IgD-negative memory B cell (primary cell): ENCODE results near the gene SREK1. TPM values are rescaled to one million over a fixed set of nuclear protein-coding genes. Genes with fewer than 3 reads are reported as not detected.

Experiments
- H3K27ac Mint-ChIP-seq, 3 donors: one replicate each; pipeline ENCODE4 v1.8.0; 2020 to 2022; ENCODE audit warnings: mild to moderate bottlenecking in 3 of 3, mixed read lengths in 3 of 3, moderate library complexity in 1 of 3
- H3K27me3 Mint-ChIP-seq: one replicate; pipeline ENCODE4 v1.8.0; 2021; ENCODE audit warnings: mixed read lengths
- H3K36me3 Mint-ChIP-seq: one replicate; pipeline ENCODE4 v1.8.0; 2020; ENCODE audit warnings: mild to moderate bottlenecking, mixed read lengths
- H3K4me1 Mint-ChIP-seq, 3 donors: one replicate each; pipeline ENCODE4 v1.8.0; 2020 to 2022; ENCODE audit warnings: mixed read lengths in 3 of 3, mild to moderate bottlenecking in 1 of 3
- H3K4me3 Mint-ChIP-seq, 4 donors: one replicate each; pipeline ENCODE4 v1.8.0; 2020 to 2022; ENCODE audit warnings: mild to moderate bottlenecking in 4 of 4, mixed read lengths in 4 of 4, moderate library complexity in 3 of 4
- H3K9me3 Mint-ChIP-seq, 3 donors: one replicate each; pipeline ENCODE4 v1.8.0; 2020 to 2021; ENCODE audit warnings: mixed read lengths in 3 of 3, mild to moderate bottlenecking in 1 of 3
- polyA plus RNA-seq: library from polyadenylated mRNA; unstranded; fragments of 300-500 nt; fragmentation: Illumina TruSeq; gene quantifications from one replicate; pipeline ENCODE4 v1.2.3, GENCODE V29; 2021

Gene SREK1
- polyA plus RNA-seq, 1 donor from 2014 or later, result 25.9 TPM

DNA sequence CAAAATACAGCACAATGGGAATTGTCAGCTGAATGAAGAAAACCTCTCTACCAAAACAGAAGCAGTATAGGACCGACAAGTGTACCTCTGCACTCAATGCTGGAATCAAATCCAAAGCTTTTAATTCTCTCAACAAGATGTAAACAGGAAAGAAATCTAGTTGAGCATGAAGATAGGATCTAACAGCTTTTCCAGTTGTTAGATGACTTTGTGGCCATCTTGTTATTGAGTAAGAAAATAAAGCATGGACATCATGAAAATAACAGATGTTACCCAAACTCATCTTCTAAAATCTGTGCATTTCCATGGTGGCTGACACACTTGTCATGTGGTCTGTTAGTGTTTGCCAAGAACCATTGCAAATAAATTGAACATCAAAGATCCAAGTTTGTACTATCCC lies 34.7 kb downstream of the SREK1 start:
- Mint-ChIP-seq H3K9me3 (no peaks in the 10 kb centered on the region), H3K4me1 (no peaks in the 10 kb centered on the region), H3K4me3 (no peak overlapping the region), H3K36me3 (peaks cover 11% of the 10 kb centered on the region), H3K27me3 (no peaks in the 10 kb centered on the region), H3K27ac (peak overlapping the region in 1 of 3 donors; percentile 32)

DNA sequence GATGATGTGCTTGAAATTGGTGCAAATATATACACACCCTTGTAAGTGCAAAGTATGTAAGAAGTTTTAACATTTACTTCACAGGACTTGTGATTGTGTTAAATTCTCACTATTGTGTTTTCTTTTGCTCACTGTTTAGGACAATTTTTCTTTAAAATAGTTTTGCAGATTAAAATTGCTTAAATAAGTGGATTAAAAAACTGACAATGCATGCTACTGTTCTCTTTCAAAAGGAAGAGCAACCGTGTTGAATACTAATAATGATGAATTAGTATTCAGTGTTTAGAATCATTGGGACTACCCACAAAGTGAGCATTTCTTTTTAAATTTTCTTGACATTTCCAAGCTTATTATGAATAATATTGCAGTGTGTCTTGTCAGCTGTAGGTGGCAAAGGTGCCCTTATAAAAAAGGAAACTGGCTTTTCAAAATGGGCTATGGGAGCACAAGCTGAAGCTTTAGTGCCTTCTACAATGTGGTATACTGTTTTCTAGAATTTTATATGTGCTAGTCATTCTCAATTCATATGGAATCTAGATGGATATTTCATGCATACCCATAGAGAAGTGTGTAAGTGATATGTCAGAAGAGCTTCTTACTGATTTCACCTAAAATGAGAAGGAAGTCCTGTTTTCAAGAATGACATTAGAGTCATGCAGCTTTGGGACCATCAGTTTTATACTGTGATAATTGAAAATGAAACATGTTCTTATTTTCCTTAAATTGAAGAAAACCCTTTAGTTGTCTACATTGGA lies 35.4 kb downstream of the SREK1 start:
- H3K4me1 Mint-ChIP-seq, result no peaks in the 10 kb centered on the region

GRCh38 chr5:66180282-66181155 lies 36.4 kb downstream of the SREK1 start:
- no peaks in the 10 kb centered on the region for H3K9me3 Mint-ChIP-seq
- no peak overlapping the region for H3K27ac Mint-ChIP-seq
- H3K4me1 Mint-ChIP-seq, result no peaks in the 10 kb centered on the region
- no peaks in the 10 kb centered on the region for H3K27me3 Mint-ChIP-seq
- peaks cover 12% of the 10 kb centered on the region for H3K36me3 Mint-ChIP-seq
- no peak overlapping the region for H3K4me3 Mint-ChIP-seq

More for the DNA sequence above, 35.4 kb downstream of the SREK1 start:
- H3K9me3 Mint-ChIP-seq, result no peaks in the 10 kb centered on the region
- H3K36me3 Mint-ChIP-seq, result peaks cover 11% of the 10 kb centered on the region
- no peak overlapping the region for H3K27ac Mint-ChIP-seq
- H3K4me3 Mint-ChIP-seq, result no peak overlapping the region
- H3K27me3 Mint-ChIP-seq, result no peaks in the 10 kb centered on the region

- H3K27ac Mint-ChIP-seq, result no peak overlapping the region
- no peaks in the 10 kb centered on the region for H3K27me3 Mint-ChIP-seq
- no peaks in the 10 kb centered on the region for H3K9me3 Mint-ChIP-seq
- peaks cover 9% of the 10 kb centered on the region for H3K36me3 Mint-ChIP-seq
- H3K4me1 Mint-ChIP-seq, result no peaks in the 10 kb centered on the region
- no peak overlapping the region for H3K4me3 Mint-ChIP-seq
Observed at GRCh38 chr5:66186108-66186507, 42.0 kb downstream of the SREK1 start.

- Mint-ChIP-seq H3K36me3 (peaks cover 9% of the 10 kb centered on the region), H3K9me3 (peaks cover 0 to 1% (median 0%) of the 10 kb centered on the region in 3 donors), H3K27me3 (no peaks in the 10 kb centered on the region), H3K4me3 (no peak overlapping the region), H3K4me1 (no peaks in the 10 kb centered on the region), H3K27ac (no peak overlapping the region)
Observed at GRCh38 chr5:66193419-66193818, 49.3 kb downstream of the SREK1 start.

- Mint-ChIP-seq H3K4me3 (no peak overlapping the region), H3K36me3 (peaks cover 6% of the 10 kb centered on the region), H3K27me3 (no peaks in the 10 kb centered on the region), H3K27ac (no peak overlapping the region), H3K4me1 (no peaks in the 10 kb centered on the region), H3K9me3 (peaks cover 0 to 1% (median 1%) of the 10 kb centered on the region in 3 donors)
Observed at GRCh38 chr5:66197764-66198405, 53.8 kb downstream of the SREK1 start.

GRCh38 chr5:66198837-66199236 lies 54.7 kb downstream of the SREK1 start:
- Mint-ChIP-seq H3K27me3 (no peaks in the 10 kb centered on the region), H3K9me3 (peaks cover 0 to 1% (median 1%) of the 10 kb centered on the region in 3 donors), H3K36me3 (peaks cover 6% of the 10 kb centered on the region), H3K4me1 (no peaks in the 10 kb centered on the region), H3K27ac (no peak overlapping the region), H3K4me3 (no peak overlapping the region)

GRCh38 chr5:66203531-66203930 lies 59.4 kb downstream of the SREK1 start:
- H3K4me3 Mint-ChIP-seq, result no peak overlapping the region
- no peaks in the 10 kb centered on the region for H3K27me3 Mint-ChIP-seq
- no peak overlapping the region for H3K27ac Mint-ChIP-seq
- peaks cover 1% of the 10 kb centered on the region for H3K36me3 Mint-ChIP-seq
- H3K4me1 Mint-ChIP-seq, result no peaks in the 10 kb centered on the region
- H3K9me3 Mint-ChIP-seq, result peaks cover 0 to 2% (median 1%) of the 10 kb centered on the region in 3 donors

DNA sequence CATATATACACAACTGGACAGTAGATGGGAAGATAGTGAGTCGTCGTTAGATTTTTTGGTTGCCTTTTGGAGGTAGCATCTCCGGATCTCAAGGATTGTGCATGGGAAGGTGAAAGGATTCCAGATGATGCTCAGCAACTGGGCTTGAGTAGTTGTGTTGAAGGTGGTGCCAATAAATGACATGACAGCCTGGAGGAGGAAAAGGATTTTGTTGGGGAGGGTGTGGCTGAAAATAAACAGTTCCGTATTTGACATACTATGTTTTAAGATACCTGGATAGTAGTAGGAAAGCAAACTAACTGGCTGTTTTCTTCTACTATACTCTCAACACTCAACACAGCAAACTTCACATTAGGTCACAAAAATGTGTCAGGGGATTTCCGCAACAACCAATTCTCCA lies 62.4 kb downstream of the SREK1 start:
- Mint-ChIP-seq H3K4me3 (peak overlapping the region in 1 of 4 donors; percentile 12), H3K27ac (no peak overlapping the region), H3K4me1 (no peaks in the 10 kb centered on the region), H3K9me3 (peaks cover 0 to 2% (median under 1%) of the 10 kb centered on the region in 3 donors), H3K27me3 (no peaks in the 10 kb centered on the region), H3K36me3 (no peaks in the 10 kb centered on the region)

- Mint-ChIP-seq H3K27me3 (no peaks in the 10 kb centered on the region), H3K36me3 (no peaks in the 10 kb centered on the region), H3K4me1 (no peaks in the 10 kb centered on the region), H3K4me3 (no peak overlapping the region), H3K9me3 (peaks cover 0 to 2% (median 0%) of the 10 kb centered on the region in 3 donors), H3K27ac (no peak overlapping the region)
Observed at GRCh38 chr5:66207800-66208561, 63.9 kb downstream of the SREK1 start.

GRCh38 chr5:66209350-66209749 lies 65.2 kb downstream of the SREK1 start:
- Mint-ChIP-seq H3K4me1 (no peaks in the 10 kb centered on the region), H3K27ac (peak overlapping the region in 1 of 3 donors; percentile 65), H3K4me3 (no peak overlapping the region), H3K36me3 (no peaks in the 10 kb centered on the region), H3K9me3 (peaks cover 0 to 2% (median 0%) of the 10 kb centered on the region in 3 donors), H3K27me3 (no peaks in the 10 kb centered on the region)

- H3K9me3 Mint-ChIP-seq, result peaks cover 0 to 2% (median 0%) of the 10 kb centered on the region in 3 donors
- no peak overlapping the region for H3K4me3 Mint-ChIP-seq
- no peaks in the 10 kb centered on the region for H3K27me3 Mint-ChIP-seq
- H3K36me3 Mint-ChIP-seq, result no peaks in the 10 kb centered on the region
- H3K27ac Mint-ChIP-seq, result no peak overlapping the region
- no peaks in the 10 kb centered on the region for H3K4me1 Mint-ChIP-seq
Observed at GRCh38 chr5:66209794-66210193, 65.7 kb downstream of the SREK1 start.

DNA sequence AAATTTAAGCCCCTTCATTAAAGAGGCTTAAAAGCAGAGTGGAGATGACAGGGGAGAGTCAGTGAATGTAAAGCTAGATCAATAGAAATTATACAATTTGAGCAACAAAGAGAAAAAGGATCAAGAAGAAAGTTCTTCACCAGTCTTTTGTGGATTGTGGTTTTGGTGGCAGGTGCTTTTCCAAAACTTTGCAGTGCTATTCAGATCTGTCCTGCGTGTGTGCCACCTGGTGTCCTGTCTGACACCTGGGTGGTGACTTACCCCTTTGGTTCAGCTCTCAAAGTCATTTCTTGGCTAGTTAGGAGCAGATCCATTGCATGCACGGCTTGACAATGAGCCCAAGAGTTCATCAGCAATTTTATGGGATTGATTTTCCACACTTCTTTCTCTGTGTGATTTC lies 69.4 kb downstream of the SREK1 start:
- H3K36me3 Mint-ChIP-seq, result no peaks in the 10 kb centered on the region
- H3K4me3 Mint-ChIP-seq, result no peak overlapping the region
- H3K27ac Mint-ChIP-seq, result no peak overlapping the region
- H3K4me1 Mint-ChIP-seq, result no peaks in the 10 kb centered on the region
- peaks cover under 1% of the 10 kb centered on the region for H3K27me3 Mint-ChIP-seq
- H3K9me3 Mint-ChIP-seq, result peaks cover 0 to 3% (median 2%) of the 10 kb centered on the region in 3 donors

DNA sequence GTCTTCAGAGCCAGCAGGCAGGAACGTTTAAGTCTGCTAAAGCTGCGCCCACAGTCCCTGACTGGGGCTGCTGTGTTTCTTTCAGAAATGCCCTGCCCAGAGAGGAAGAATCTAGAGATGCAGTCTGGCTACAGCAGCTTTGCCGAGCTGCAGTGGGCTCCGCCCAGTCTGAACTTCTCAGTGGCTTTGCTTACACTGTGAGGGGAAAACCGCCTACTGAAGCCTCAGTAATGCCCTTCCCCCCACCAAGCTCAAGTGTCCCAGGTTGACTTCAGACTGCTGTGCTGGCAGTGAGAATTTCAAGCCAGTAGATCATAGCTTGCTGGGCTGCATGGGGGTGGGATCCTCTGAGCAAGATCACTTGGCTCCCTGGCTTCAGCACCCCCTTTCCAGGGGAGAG lies 78.4 kb downstream of the SREK1 start:
- no peaks in the 10 kb centered on the region for H3K36me3 Mint-ChIP-seq
- no peak overlapping the region for H3K27ac Mint-ChIP-seq
- H3K27me3 Mint-ChIP-seq, result peaks cover 11% of the 10 kb centered on the region
- no peak overlapping the region for H3K4me3 Mint-ChIP-seq
- H3K9me3 Mint-ChIP-seq, result peaks cover 3 to 9% (median 8%) of the 10 kb centered on the region in 3 donors
- no peaks in the 10 kb centered on the region for H3K4me1 Mint-ChIP-seq
